Stimulated activated CD8-positive, alpha-beta memory T cell treated with anti-CD3 and anti-CD28 coated beads, Interleukin-15, amount 100 ng/mL, for 24 hours (primary cell): ENCODE results near the gene HERC3.

Experiments
- DNase-seq: peaks from one replicate; pipeline ENCODE4 v3.0.0-alpha.2; 2020; ENCODE audit warnings: low read depth

HERC3 gene

DNA sequence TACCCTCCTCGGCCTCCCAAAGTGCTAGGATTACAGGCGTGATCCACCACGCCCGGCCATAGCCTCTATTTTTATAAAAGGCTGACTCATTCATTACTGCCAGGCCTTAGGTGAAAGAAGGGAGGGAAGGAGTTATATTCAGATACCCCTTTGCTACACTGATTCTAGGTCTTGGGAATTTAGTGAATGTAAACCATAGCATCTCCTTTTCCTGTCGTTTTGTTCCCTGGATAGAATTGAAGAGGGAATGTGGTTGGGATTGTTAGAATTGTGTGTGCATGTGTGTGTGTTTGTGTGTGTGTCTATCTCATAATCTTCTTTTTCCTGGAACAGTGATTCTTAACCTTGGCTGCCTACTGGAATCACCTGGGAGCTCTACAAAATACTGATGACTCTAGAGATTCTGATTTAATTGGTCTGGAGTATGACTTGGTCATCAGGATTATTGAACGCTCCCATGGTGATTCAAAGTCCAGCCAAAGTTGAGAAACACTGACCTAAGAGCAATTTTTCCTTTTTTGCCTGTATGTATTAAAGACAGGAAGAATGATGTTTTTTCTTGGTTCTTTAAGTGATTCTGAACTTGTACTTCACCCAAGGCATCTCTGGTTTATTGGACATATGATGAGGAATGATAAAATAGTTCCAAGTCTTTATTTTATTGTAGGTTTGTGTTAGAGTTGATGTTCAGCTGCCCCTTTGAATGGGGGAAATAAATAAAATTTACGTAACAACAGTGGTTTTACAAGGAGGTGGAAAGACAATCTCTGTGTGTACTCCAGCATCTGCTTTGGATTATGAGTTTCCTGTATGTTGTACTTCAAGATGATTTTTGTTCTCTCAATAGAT is 68.4 kb downstream of the HERC3 start:
- no peak for DNase-seq

DNA sequence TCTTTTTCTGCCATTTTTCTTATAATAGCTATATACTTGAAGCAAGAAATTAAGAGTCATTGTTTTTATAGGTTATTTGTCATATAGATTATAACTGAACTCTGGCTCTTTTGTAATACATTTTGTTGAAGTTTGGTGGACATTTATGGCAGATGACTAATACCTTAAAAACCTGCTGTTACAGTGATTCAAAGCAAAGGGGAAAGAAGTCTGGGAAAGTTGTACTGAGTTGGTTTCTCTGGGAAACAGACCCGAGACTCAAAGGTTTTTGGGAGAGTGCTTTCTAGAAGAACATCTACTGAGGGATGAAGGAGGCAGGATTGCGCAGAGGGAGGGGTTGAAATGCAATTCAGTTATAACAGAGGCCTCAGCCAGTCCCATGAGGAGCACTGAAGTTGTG is 69.5 kb downstream of the HERC3 start:
- DNase-seq = no peak

DNA sequence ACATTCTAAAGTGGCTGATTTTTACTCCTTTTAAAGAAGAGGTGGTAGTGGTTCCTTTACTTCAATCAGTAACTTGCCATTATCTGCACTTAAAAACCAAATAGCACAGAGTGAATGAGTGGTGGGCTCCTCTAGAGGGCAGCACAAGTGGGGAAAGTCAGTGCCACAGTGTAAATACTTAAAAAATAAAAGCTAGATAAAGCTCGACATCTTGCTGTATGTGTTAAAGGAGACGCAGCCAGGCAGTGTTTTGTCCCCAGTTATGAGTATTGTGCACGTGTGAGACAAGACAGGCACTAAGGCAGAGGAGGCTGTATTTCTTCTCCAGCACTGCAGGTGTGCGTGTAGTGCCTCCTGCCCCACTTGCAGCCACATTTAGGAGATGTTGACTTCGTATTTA is 80.7 kb downstream of the HERC3 start:
- no peak for DNase-seq

DNA sequence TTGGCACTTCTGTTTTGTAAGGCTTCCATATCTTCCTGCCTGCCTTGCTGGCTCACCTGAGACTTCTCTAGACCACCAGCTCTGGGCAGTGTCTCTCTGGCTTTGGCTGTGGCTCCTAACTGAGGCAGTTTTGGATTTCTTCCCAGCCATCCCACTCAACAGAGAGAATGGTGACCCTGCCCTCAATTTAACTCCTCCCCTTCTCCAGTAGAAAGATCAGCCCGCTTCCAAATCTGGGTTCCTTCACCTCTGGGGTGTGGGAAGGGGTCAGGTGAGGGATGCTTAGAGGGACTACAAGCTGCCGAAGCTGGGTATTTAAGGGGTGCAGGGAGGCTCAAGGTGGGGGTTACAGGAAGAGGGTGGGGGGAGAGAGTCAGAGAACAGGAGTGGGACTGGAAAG is 81.6 kb downstream of the HERC3 start:
- DNase-seq = no peak

DNA sequence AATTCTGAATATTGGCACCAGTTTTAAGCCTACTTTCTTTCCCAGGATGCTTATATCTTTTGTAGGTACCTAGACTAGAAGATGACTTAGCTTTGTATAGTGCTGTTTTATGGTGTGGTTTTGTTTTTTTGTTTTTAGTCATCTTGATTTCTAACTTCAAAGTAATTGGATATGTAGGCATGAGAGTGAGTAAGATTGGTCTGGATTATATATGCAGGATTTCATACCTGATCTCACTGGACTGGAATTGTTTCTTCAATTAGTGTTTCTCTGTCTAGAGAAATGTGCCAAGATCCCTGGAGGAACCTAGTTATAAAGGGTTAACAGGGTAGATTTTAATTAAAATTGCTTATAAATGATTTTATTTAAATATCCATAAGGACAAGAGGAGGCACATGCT is 82.3 kb downstream of the HERC3 start:
- DNase-seq = no peak

DNA sequence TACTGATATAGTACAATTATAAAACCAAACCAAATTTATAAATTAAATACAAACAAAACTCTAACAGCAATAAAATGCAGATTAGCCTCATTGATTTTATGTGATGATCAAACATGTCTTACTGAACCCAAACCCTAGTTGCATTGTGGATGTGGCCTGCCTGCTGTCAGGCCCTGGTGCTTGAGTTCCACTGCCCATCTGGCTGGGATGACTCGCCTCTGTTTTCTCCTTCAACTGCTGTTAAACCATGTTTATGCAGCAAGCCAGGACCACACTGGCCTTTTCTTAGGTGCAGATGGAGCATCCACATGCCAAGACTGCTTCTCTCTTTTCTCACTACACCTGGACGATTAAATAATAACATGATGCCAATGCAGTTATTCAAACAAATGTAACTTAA is 82.7 kb downstream of the HERC3 start:
- DNase-seq = no peak

DNA sequence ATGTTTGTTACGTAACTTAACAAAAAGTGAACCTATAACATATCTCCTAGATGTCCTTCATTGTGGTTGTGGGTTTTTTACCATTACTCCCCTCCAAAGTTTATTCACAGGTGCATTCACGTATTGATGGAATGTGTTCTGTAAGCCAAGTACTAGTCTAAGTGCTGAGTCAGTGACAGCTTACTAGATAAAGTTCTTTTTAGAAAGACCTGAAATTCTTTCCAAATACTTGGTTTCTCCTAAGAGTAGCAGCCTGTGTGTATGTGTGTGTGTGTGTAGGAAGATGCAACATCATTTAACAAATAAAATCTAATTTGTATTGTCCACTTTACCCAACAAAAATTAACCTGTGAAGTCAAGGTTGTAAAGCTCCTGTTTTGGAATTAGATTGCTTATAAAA is 83.3 kb downstream of the HERC3 start:
- no peak for DNase-seq

DNA sequence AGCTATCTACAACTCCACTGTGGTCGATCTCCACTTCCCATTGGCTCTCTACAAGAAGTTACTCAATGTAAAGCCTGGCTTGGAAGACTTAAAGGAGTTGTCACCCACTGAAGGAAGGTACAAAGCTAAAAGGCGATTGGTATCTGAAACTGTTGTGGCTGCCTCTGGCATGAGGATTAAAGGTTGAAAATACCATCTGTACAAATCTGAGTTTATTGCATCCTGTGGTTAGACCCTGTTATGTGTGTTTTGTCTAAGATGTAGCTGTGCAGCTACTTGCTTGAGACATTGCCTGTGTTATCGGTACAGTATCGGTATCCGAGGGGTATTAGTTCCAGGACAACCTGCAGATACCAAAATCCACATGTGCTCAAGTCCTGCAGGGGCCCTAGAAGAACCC is 88.9 kb downstream of the HERC3 start:
- DNase-seq = no peak

DNA sequence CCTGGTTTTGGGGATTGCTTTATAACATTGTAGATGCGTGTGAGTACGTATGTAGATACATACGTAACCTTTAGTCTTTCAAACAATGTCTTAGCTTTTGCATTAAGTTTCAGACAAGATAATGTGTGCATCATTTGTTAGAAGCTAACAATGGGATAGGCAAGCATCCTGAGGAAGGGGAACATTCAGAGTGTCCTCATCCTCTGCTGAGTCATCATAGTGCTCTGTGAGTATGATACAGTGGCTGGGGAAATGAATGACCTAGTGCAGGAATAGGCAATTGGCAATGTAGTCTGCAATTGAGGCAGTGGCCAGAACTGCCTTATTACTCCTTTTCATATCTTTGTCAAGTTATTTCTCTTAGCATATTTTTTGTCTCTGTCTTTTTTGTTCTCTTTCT is 98.1 kb downstream of the HERC3 start:
- DNase-seq = no peak

DNA sequence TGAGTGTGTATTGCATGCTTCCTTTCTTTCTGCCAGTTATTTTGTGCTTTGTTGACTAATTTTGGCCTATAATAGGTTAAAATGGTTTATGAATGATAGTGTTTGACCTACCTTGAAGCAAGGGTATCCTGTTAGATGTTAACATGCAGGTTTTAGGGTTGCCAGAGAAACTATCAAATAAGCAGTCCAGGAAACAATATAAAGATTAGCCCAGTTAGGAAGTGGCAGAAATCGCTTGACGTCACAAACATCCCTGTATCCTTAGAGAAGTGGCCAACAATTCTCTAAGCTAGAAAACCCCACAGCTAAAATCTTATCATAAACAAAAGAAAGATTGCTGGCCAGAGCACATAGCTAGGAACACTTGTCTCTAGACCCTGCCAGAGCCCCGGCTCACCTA is 101.5 kb downstream of the HERC3 start:
- no peak for DNase-seq

DNA sequence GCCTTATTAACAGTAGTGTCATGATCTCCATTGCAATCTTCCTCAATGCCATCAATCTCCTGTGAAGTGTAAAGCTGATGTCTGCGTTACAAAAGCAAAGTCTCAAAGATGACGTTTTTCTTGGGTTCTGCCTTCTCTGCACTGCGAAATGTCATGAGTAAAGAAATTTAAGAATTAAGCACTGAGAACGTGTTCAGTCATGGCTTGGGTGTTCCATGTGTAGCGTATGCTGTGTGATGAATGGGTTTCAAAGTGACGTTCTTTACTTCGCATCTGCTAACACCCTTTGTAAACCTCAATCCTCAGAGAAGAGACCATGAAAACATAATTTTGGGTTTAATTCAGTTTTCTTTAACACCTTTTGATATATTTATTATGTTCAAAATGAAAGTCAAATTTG is 104.3 kb downstream of the HERC3 start:
- DNase-seq = no peak

DNA sequence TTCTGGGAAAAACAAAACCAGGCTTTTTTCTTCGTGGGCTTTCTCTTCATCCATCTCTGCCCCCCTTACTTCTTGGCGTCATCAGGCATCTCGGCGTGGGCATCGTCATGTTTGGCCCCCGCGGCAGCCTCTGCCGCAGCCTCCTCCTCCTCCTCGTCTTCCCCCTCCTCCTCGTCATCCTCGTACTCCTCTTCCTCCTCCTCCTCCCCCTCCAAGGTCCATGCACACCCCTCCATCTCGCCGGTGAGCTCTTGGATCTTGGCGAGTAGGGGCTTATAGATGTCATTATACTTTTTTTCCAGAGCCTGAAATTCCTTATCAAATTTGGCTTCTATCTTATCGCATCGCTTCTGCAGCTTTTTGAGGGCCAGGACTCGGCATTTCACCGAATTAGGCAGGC is 104.9 kb downstream of the HERC3 start:
- DNase-seq = no peak

DNA sequence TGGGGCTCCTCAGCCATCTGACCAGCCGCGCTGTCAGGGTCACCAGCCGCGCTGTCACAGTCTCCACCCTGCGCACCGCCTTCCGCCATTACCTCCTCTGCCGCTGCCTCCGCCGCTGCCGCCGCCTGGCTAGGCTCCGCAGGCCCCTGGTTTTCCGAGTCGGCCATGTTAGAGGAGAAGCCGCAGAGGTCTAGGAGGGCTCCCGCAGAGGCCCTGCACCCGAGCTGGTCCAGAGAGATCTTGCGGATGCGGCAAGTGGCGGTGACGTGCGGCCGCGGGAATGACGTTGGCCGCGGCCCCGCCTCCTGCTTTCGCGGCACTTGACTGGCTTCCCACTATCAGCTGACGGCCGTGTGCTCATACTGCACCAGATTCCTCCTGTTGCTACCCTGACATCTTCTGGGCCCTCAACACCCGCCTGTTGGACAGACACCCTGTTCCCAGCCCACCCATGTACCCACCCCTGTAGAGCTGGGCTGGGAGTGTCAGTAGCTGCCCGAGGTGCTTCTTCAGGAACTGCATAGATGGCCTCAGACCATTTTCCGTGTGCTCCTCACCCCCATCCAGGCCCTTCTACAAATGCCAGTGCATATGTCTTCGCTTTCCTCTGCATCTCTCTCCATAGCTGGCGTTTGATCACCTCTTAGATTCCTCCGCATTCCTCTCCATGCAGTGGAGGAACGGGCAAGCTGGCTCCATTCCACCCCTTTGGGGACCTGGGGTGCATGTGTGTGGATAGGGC is 105.5 kb downstream of the HERC3 start, which contains the start of gene NAP1L5:
TSS of gene NAP1L5 (minus strand) at position 242 of the 742 bp plus-strand sequence. CDS start at position 167, 75 bp downstream.
- DNase-seq = no peak

DNA sequence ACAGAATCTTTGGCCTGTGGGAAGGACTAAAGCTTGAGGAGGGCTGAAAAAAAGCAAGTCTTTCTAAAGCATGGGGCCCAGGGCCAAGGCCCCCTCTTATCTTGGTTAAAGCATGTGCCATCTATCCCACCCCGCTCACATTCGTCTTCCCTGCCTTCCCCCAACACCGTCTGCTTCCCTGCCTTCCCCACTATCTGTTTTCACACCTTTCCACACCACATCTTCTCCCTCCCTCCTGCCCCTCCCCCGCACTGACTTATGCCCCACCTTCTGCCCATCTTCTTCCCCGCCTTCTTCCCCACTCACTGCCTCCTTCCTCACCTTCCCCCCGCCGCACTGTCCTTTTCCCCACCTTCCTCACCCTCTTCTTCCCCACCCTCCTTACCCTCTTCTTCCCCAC is 106.2 kb downstream of the HERC3 start:
- no peak for DNase-seq

DNA sequence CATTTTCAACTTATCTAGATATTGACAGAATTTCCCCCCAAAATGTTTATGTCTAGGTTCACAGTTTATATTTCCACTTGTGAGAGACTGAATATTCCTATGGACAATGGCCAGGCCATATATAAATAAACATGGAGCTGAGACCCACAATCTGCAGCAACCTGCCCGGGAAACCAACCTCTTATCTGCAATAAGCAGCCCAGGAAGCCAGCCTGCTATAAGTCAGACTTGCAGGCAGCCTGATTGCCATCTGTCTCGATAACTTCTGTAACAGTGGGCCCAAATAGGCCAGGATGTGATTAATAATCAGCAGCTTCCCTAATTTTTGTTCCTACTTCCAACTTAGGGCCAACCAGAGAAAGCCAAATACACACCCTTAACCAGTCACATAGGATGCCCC is 110.5 kb downstream of the HERC3 start:
- no peak for DNase-seq

DNA sequence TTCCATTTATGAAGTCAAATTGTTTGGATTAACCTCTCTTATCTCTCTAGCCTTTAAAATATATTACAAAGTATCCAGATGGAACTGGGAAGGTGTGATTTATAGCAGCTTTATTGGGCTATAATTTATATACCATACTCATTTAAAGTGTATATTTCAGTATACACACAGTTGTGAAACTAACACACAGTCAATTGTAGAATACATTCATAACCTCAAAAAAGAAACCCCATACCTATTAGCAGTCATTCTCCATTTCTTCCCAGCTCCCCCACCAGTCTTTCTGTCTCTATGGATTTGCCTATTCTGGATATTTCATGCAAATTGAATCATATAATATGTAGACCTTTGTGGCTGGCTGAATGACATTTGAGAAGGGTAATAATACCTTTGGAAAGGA is 112.9 kb downstream of the HERC3 start:
- no peak for DNase-seq

DNA sequence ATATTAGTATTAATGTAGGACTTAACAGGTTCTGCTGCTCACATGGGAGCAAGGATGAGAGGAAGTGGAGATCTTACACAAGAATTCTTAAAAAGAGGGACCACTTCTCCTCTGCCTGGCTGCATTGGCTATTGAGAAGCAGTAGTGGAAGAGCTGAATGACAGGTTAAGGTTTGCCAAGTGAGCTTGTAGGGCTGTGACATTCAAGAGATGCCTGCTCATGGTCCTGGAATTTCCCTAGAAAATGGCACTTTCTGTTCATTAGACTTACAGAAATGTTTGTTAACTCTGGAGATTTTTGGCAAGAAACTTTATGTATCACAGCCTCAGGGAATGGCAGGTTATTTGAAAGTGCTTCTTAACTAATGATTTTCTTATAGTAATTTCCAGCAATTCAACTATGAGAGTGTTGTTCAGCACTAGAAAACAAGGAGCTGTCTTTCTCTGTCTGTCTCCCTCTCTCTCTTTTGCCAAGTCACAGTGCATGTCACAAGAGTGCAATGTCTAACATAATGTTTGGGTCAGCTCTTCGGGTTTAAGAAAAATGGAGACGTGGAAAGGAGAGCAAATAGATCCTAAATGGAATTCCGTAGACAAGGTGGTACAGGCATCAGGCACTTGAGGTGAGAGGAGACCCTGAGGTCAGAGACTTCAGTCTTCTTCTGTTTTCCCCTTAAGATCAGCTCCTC is 113.7 kb downstream of the HERC3 start:
- no peak for DNase-seq

DNA sequence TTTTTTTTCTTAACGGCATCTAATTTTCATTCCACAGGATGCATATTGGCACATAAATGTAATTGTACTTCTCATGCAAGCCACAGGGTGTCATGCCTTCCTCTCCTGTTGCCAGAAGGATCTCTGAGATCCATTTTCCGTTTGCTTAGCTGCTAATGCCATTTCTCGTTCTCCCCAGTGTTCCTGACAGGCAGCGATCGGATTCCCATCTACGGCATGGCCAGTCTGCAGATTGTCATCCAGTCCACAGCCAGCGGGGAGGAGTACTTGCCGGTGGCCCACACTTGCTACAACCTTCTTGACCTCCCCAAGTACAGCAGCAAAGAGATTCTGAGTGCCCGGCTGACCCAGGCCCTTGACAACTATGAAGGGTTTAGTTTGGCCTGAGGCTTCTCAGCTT is 114.3 kb downstream of the HERC3 start:
- DNase-seq = no peak

DNA sequence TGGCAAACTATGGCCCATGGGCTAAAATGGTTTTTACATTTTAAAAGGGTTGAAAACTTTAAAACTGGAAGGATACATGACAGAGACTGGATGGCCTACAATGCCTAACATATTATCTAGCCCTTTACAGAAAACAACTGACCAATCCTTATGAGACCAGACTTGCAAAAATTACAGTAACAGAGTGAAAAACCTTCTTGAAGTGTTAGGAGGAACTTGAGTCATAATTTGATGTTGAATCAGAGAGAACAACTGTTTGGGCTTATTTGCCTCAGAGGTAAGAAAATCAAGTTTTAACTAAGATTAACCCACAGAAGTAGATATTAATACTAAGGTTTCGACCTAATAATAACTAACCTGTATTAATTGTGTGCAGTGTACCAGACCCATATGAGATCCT is 117.7 kb downstream of the HERC3 start:
- DNase-seq = no peak

DNA sequence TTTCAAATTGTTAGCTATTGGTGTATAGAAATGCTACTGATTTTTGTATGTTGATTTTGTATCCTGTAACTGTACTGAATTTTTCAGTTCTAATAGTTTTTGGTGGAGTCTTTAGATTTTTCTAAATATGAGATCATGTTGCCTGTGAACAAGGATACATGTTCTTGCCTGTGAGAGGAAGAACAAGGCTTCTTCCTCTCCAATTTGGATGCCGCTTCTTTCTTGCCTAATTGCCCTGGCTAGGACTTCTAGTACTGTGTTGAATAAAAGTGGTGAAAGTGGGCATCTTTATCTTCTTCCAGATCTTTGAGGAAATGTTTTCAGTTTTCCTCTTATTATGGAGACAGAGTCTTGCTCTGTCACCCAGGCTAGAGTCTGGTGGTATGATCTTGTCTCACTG is 121.5 kb downstream of the HERC3 start:
- no peak for DNase-seq

DNA sequence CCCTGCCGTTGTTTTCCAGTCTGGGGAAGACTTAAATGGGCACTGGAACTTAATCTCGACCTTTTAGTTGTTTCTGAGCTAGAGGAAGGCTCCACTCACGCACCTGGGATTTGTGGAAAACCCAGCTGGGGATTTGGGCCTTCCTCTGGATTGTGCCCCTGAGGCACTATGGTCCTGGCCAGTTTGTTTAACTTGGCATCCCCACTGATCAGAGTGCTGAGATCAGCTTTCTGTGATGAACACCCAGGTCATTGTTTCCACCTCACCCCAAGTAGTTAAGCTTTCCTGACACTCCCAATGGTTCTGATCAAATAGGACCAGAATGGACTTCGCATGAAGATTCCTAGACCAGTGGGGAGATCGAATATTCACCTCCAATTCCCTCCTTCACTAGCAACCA is 125.8 kb downstream of the HERC3 start:
- no peak for DNase-seq

DNA sequence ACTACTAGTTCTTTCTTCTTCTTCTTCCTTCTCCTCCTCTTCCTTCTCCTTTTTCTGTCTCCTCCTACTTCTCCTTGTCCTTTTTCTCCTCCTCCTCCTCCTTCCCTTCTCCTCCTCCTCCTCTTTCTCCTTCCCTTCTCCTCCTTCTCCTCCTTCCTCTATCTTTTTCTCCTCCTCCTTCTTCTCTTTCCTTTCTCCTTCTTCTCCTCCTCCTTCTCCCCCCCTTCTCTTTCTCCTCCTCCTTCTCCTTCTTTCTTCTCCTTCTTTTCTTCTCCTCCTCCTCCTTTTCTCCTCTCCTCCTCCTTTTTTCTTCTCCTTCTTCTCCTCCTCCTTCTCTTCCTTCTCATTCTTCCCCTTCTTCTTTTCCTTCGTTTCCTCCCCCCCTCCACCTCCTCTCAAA is 127.1 kb downstream of the HERC3 start:
- no peak for DNase-seq
